SK-N-SH (cell line): ENCODE data around the gene FUCA1.

Source experiments
- CTCF ChIP-seq: fragments of 200-600 bp; sonication (generic); IDR thresholded peaks from 2 replicates; pipeline ENCODE4 v1.6.1; 2017; ENCODE audit warnings: antibody characterized with exemption, mild to moderate bottlenecking, moderate library complexity
- EP300 ChIP-seq, 2 experiments: IDR thresholded peaks; 2 replicates each; pipeline versions ENCODE4 v1.4.0 to v1.6.1; 2012; ENCODE audit warnings: borderline replicate concordance in 1 of 2, low read depth in 1 of 2, low read length in 1 of 2
- FOXM1 ChIP-seq: IDR thresholded peaks from 2 replicates; pipeline ENCODE4 v1.4.0; 2012; ENCODE audit warnings: low read depth, mild to moderate bottlenecking
- JUND ChIP-seq: IDR thresholded peaks from 2 replicates; pipeline ENCODE4 v1.4.0; 2012
- MAX ChIP-seq: IDR thresholded peaks from 2 replicates; pipeline ENCODE4 v1.4.0; 2012; ENCODE audit warnings: low read depth
- POLR2AphosphoS5 ChIP-seq: IDR thresholded peaks from 2 replicates; pipeline ENCODE4 v1.6.1; 2012; ENCODE audit warnings: low read depth, low read length
- RAD21 ChIP-seq: IDR thresholded peaks from 2 replicates; pipeline ENCODE4 v1.6.1; 2012; ENCODE audit warnings: mild to moderate bottlenecking, low read length
- REST ChIP-seq: IDR thresholded peaks from 2 replicates; pipeline ENCODE4 v1.6.1; 2012; ENCODE audit warnings: mild to moderate bottlenecking, low read depth, low read length, moderate library complexity
- SMC3 ChIP-seq: IDR thresholded peaks from 2 replicates; pipeline ENCODE4 v1.6.1; 2012; ENCODE audit warnings: low read depth, low read length, improper control_type of control experiment
- TEAD4 ChIP-seq: IDR thresholded peaks from 2 replicates; pipeline ENCODE4 v1.4.0; 2012; ENCODE audit warnings: mild to moderate bottlenecking, borderline replicate concordance; ENCODE audit not compliant: insufficient read depth
- YY1 ChIP-seq: IDR thresholded peaks from 2 replicates; pipeline ENCODE4 v1.4.0; 2012; ENCODE audit warnings: low read depth, mild to moderate bottlenecking

- no peak for TF ChIP-seq CTCF
- TF ChIP-seq JUND, result no peak
- TF ChIP-seq MAX, result no peak
- TF ChIP-seq RAD21, result no peak
- TF ChIP-seq EP300 (IDR thresholded peaks at IDR 0.05; ENCODE audit: borderline replicate concordance in 1 of 2, low read depth in 1 of 2, low read length in 1 of 2), result no peak
- no peak for TF ChIP-seq YY1
- TF ChIP-seq POLR2AphosphoS5, result no peak
- TF ChIP-seq TEAD4, result no peak
- no peak for TF ChIP-seq SMC3
- TF ChIP-seq FOXM1, result no peak
- TF ChIP-seq REST, result no peak
Observed at GRCh38 chr1:23908453-23909341, 40.6 kb upstream of the FUCA1 start.
